GM18907 (cell line): ENCODE results near the gene CDC42BPA.
A peak's percentile ranks its signal among the peaks of the same experiment; 100 is the strongest.

Experiments used
- ATAC-seq: cut with Tn5 transposase; IDR thresholded peaks from one replicate; pipeline ENCODE4 v1.9.1; 2021; ENCODE audit warnings: mild to moderate bottlenecking, moderate library complexity; ENCODE audit not compliant: unreplicated experiment

The CDC42BPA gene

DNA sequence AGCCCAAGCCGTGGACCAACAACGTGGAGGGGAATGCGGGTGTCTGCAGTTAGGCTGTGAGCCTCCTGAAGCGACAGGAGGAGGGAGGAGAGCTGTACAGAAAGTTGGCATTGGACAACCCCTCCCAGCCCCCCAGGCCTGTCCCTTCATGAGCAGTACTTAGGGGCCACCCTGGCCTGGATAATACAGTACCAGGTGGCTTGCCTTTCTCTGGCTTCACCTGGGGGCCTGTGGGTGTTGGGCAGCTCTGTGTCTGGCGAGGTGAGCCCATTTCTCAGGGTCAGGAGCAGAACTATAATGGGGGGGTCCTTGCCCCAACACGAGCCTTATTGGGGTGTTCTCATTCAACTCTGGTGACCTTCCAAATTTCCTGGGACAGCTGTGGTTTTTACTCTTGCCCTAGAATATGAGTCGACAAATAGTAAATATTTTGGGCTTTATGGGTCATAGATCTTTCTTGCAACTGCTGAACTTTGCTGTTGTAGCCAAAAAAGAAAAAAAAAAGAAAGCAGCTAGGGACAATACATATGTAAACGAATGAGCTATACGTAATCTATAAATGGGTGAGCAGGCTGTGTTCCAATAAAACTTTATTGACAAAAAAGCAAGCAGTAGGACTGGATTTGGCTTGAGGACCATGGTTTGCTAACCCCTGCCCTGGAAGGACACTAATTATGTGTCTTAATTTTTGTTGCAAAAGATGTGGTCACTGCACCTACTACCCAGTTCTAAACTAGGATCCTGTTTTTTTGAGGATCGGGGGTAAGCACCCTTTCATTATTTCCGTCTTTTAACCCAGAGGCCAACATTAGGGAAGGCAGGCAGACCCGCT lies 366.8 kb downstream of the CDC42BPA start:
- no peak for ATAC-seq

DNA sequence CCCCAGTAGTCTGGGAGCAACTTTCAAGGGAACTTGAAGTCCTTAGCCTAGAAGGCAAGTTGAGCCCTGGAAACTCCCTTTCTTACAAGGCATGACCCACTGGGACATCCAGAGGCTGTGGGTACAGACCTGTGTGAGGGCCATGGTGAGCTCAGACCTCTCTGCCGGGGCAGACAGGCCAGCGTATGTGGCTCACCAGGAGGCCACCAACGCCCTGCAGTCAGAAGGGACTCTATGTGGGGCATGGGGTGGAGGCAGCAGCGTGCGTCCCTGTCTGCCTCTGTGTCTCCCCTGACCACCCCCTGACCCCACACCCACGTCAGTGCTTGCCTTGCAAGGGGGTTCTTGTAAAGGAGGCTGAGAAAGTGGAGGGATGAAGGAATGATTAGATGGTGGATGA lies 367.4 kb downstream of the CDC42BPA start:
- no peak for ATAC-seq

DNA sequence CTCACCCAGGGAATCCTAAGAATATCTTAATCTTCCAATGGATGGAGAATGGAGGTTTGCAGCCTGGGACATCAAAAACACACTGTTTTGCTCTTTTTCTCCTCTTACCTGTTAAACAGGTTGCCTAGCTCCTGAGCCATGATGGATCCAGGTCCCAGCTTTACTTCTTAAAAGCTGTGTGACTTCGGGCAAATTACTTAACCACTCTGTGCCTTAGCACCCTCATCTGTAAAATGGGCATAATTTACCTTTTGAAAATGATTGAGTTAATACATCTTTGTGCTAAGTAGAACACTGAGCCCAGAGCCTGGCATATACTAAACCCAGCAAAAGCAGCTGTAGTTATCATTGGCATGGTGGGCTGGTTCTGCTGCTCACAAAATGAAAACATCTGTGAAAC lies 368.0 kb downstream of the CDC42BPA start:
- no peak for ATAC-seq

DNA sequence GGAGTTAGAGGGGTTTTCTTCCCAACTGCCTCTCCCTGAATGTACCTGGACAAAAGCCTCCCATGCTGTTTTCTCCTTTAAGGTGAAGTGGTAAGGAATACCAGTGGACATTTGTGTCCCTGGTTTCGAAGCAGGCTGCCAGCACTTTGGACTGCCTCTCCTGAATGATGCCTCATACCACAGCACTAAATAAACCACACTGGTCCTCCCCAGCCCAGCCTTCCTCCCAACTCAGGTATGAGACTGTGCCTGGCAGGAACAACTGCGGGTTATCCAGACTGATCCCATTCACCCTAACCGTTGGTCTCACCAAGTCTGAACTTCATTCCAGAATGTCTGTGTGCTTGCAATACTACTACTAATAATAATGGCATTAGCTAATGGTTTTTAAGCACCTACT lies 368.9 kb downstream of the CDC42BPA start:
- no peak for ATAC-seq

DNA sequence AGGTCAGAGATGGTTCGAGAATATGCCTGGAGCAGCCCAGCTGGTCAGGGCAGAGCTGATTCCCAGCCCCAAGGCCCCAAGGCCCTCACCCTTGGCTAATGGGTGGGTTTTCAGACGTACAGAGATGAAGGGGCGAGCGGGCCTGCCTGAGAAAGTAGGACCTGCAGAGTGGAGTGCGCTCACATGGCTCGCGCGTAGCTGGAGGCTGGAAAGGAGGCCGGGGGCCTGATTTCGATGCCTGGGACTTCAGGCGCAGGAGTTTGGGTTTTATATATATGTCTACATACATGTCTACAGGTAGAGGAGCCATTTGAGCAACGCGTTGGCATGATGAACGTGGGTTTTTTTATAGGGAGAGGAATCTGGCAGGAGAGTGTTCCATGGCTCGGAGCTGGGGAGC lies 369.3 kb downstream of the CDC42BPA start:
- no peak for ATAC-seq

DNA sequence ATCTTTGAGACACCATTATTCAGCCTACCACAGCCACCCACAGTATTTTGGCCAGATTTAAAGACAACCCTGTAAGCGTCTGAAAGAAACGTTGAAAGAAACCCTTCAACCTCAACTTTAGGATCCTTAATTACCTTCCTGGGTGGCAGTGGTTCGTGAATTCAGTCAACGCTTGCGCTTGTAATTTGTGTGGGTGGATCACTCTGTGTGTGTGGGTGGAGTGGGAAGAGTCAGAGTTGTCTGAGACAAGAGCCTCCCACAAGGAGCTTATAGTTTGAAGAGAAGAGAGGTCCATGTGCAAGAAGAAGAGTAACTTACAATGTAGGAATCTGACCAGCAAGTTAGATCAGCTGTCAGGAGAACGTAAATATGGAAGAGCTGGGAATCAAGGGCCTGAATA lies 369.8 kb downstream of the CDC42BPA start:
- ATAC-seq, result no peak

DNA sequence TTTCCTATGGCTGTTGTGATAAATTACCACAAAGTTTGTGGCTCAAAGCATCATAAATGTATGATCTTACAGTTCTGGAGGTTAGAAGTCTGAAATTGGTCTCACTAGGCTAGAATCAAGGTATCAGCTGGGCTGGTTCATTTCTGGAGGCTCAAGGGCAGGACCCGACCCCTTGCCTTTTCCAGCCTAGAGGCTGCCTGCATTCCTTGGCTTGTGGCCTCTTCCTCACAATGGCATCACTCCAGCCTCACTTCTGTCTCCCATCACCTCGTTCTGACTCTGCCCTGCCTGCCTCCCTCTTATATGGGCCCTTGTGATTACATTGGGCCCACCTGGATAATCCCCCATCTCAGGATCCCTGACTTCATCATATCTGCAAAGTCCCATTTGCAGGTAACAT lies 370.2 kb downstream of the CDC42BPA start:
- ATAC-seq, result no peak

GRCh38 chr1:226946841-226947240 lies 371.5 kb downstream of the CDC42BPA start:
- ATAC-seq, result no peak

DNA sequence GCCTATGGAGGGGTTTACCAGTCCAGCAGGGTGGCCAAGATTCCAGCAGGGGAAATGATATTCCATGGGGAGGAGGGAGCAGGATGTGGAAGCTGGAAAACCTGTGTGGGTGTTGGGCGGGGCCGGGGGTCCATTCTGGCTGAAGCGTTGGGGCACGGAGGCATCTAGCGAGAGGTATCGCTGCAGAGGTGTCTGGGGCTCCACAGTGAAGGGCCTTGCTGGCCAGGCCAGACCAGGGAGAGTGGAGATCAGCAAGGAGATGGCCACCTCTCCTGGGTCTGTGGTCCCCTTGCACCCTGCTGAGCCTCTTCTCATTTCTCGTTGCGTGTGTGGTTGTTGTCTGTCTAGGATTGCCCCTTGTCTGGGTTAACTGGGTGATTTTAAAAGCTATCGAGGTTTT lies 372.0 kb downstream of the CDC42BPA start:
- no peak for ATAC-seq

GRCh38 chr1:226945858-226946245 lies 372.4 kb downstream of the CDC42BPA start:
- no peak for ATAC-seq

DNA sequence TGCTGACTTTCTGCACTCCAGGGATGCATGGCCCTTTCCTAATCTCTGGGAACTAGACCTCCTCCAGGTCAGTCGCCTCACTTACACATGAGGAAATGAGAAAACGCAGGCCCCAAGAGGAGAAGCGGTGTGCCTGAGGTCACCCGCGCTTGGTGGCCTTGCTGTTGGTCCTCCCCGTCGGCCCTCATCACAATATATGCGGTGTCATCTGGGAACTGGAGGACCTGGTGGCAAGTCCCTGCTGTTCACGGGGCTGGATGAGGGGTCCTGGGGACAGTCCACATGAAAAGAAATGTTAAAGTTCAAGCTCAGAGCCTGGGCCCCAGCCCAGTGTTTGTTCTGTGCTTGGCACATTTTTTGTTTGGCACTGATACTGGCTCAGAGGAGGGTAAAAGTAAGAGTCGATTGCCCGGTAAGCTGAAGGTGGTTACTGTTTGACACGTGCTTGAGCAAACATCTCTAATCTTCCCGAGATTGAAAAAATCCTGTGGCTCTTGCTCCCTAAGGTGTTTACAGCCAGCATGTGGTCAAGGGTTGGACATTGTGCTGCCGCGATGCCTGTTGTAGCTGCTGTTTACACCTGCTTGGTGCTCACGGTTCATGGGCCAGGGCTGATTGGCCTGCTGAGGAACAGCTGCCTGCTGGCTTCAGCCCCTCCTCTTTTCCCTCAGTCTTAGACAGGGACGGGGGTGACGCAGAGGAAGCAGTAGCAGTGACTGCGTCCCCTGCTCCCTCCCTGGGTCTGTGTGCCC lies 373.0 kb downstream of the CDC42BPA start:
- no peak for ATAC-seq

GRCh38 chr1:226943927-226944326 lies 374.4 kb downstream of the CDC42BPA start:
- no peak for ATAC-seq

DNA sequence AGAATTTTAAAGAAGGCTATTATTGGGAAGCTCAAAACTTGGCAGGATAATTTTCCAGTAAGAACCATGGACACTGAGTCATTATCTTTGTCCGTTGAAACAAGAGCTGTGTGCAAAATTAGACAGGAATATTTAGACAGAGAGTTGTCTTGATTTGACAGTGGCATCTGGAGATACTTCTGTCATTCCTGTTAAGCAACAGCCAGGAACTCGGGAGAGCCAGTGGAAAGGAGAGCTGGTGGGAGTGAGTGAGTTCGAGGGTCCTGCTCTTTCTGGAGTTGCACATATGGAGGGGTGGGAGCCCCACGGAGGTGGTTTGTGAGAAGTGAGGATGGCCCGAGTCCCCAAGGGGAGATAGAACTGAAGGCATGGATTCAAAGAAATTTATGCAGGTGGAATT lies 375.1 kb downstream of the CDC42BPA start:
- ATAC-seq, result no peak

- ATAC-seq, result no peak
Measured at GRCh38 chr1:226942392-226942791, 375.9 kb downstream of the CDC42BPA start.

DNA sequence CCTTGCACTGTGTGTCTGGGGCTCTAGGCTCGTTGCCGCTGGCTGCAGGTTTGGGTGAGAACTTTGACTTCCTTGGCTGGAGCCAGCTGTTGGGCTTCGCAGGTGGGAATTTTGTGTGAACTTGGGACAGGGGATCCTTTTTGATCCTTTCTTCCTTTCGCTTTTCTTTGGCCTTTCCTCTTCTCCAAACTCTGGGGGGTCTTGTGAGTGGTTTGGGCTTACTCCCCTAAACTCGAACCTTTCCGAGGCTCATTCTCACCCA lies 377.6 kb downstream of the CDC42BPA start:
- ATAC-seq, result no peak

- peak; percentile 97 for ATAC-seq
Measured at GRCh38 chr1:226940029-226940805, 378.1 kb downstream of the CDC42BPA start, which contains the start of gene COQ8A. COQ8A (plus strand) TSS chr1:226940294; CDS start chr1:226961386, 21,092 bp downstream.
